Activated CD4-positive, alpha-beta T cell treated with anti-CD3 and anti-CD28 coated beads, Interleukin-2, Interleukin-4, amounts not matched to agents 100 ng/mL and 50 ng/mL, durations not matched to agents 16 hours and 8 hours (primary cell): ENCODE measurements around the gene FAM163A.
"Not testable (repeated sequence)": the region's sequence is repeated elsewhere in the genome, so short reads cannot be mapped to it uniquely, and the experiment has no call there.

Experiments used
- DNase-seq: peaks from one replicate; pipeline ENCODE4 v3.0.0-alpha.2; 2020; ENCODE audit warnings: low spot score

FAM163A gene

DNA sequence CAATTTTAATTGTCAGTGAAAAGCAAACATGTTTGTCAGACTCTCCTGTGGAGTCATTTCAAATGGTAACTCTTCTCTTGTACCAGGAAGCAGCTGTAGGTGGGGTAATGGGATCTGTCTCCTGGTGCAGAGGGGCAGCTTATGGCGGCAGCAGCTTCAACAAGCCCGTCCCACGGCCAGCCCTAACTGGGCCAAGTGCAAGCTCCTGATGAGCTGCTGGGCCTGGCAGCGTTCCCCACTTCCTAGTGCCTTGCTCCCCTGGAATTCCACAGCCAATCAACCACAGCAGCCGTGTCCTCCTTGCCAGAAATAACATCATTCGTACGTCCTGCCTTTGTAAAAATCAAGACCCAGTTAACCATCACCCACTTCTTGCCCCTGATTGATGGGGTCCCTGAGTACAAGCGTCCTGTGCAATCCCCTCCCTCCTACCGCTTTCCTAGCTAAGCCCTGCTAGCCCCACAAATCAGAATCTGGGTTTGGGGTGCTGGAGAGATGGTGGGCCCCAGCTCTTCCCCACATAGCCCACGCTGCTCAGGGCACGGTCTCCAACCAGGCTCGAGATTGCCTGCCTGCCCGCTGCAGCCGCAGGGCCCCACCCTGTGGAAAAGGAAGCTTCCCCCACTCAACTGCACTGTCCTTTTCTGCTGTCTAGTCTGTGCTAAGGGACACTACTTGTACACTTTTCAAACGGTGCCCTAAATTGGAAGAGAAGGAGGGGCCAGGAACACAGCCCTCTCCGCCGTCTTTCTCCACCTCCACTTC lies 73.3 kb downstream of the FAM163A start:
- DNase-seq, result no peak

DNA sequence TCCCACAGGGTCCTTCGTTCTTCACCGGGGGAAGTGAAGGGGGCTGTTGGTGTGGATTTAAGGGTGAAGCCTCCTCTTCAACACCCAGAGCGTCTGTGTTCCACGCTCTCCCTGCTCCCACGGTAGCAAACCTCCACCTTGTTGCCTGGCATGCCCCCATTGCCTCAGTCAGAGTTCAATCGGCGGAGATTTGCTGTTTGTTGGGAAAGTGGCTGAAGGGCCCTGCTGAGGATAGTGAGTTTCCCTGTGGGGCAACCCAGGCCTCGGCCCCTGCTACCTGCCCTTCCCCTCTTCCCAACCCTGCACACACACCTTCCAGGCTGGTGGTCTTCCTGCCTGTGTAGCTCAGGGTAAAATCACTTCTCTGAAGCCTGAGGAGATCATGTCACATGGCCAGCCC lies 74.0 kb downstream of the FAM163A start:
- no peak for DNase-seq

- no peak for DNase-seq
These were observed 74.7 kb downstream of the FAM163A start for GRCh38 chr1:179817789-179818188.

GRCh38 chr1:179818260-179818659 lies 75.2 kb downstream of the FAM163A start:
- no peak for DNase-seq

DNA sequence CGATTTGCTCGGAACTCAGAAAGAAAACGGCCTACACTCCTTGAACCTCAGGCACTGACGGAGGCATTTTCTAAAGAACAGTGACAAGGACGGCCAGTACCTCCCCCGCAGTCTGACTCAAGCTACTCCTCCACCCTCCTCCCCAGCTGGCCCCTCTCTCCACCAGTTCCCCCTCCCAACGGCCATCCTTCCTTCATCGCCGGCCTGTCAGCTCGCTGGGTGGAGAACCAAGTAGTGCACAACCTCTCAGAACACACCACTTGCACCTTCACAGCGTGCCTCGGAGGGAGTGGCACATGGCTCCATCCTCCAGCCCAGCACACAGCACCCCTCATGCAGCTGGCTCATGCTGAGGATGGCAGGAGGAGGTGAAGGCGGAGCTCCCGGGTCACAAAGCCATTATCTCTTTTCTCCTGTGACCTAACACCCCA lies 75.7 kb downstream of the FAM163A start:
- DNase-seq, result no peak

- DNase-seq, result no peak
These were observed 77.3 kb downstream of the FAM163A start for GRCh38 chr1:179820226-179820970.

GRCh38 chr1:179821524-179821923 lies 78.4 kb downstream of the FAM163A start:
- no peak for DNase-seq

DNA sequence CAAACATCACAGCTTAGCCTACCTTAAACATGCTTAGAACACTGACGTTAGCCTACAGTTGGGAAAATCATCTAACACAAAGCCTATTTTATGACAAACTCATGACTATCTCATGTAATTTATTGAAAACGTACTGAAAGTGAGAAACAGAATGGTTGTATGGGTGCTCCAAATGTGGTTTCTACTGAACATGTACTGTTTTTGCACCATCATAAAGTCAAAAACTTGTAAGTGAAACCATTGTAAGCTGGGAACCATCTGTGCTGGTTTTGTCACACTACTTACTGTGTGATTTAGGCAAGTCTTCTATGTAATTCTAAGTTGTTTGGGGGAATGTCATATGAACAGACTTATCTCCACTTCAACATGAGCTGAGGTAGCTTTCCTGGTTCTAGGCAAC lies 79.0 kb downstream of the FAM163A start:
- no peak for DNase-seq

DNA sequence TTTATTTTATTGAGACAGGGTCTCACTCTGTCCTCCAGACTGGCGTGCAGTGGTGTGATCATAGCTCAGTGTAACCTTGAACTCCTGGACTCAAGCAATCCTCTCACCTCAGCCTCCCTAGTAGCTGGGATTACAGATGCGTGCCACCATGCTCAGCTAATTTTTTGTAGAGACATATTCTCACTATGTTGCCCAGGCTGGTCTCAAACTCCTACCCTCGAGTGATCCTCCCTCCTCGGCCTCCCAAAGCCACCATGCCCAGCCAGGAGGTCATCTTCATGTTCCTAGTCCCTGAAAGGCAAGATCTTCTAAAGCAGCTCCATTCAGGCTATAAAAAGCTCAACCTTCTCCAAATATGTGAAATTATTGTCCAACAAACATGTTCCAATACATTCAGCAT lies 80.6 kb downstream of the FAM163A start:
- DNase-seq, result no peak

DNA sequence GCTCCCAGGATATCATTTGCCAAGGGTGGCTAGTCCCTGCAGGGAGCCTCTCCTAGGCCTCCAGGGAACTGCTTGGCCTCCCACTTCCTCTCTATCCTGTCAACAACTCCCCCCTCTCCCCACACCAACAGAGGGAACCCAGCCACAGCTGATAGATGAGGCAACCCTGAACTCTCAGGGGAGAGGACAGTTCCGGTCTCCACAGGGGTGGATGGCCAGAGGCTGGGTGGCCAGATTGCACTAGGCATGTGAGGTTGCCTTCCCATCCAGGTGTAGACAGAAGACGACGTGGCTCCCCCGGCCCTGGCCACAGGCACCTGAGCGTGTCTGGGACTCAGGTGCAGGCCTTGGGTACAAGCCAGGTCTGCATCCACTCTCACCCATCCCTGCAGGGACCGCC lies 81.2 kb downstream of the FAM163A start:
- DNase-seq, result no peak

DNA sequence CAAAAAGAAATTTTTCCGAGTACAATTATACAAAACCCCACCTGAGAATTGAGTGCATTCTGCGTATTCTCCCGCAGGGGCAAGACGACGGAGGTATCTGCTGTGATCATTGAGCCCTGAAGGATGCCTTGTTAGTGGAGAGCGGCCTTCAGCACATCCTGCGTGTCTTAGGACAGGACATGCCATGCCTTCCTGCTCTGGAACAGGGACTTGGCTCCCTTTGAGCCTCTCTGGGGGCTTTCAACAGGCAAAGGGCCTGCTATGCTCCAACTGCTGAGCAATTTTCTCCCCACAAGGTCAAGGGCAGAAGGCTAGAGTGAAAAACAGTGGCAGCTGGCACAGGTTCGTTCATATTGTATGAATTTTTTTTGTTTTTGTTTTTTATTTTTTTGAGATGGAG lies 82.1 kb downstream of the FAM163A start:
- DNase-seq, result no peak

- DNase-seq, result no peak
These were observed 82.8 kb downstream of the FAM163A start for GRCh38 chr1:179825798-179826460.

GRCh38 chr1:179826626-179827280 lies 83.7 kb downstream of the FAM163A start:
- DNase-seq, result no peak

DNA sequence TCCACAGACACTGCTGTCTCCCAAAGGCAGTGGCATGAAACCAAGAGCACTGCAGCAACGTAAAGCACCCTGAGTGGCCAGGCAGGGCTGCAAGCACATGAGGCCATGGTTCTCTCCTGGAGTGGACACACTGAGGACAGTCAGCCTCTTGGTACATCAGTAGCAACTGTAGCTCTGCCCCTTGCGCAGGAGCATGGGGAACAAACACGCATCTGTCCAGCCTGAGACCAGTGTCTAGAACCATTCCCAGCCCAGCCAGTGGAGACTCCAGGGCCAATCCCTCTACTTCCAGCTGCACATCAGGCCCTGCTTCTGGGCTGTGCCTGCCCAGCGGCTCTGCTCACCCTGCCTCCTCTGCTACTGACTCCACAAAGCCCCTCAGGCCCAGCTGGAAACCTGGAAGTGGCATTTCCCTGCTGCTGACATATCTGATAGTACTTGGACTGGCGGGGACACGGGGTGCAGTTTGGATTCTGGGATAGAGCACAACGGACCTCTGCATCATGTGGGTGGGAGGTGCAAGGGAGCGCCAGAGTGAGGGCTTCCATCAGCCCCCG lies 85.5 kb downstream of the FAM163A start:
- no peak for DNase-seq

DNA sequence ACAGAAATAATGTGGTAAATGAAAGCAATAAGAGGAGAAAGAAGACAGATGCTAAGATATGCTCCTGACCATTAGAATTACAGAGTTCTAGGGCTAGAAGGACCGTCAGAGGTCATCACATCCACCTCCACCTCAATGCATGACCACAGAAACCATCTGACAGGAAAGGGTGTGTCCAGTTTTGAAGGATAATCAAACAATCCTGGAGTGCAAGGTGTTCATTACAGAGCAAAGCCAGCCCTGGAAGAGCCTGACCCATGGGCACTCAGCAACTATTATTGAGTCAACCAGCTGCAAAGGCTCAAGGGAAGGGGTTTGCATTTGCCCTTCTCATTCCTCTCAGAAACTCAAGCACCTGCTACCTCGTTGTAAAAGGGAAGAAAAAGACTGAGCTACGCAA lies 88.1 kb downstream of the FAM163A start:
- no peak for DNase-seq

GRCh38 chr1:179831852-179832699 lies 89.0 kb downstream of the FAM163A start:
- DNase-seq, result no peak

GRCh38 chr1:179836686-179837445 lies 93.8 kb downstream of the FAM163A start:
- not testable (repeated sequence) for DNase-seq

DNA sequence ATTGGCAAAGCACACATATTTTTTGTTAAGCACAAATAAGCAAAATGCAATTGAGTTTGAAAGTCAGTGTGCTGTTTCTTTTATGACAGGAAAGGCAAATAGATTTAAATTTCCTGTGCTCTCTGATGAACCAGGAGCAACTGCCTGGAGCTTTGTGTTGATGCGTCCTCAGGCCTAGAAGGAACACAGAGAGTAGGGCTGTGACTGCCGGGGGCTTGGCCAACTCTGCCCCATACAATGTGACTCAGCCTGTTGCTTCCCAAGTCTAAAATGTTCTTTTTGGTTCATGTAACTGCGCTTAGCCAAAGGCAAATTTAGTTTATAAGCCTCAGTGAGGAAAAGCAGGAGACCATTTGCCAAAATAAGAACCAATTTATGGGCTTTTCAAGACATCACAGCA lies 97.0 kb downstream of the FAM163A start:
- no peak for DNase-seq

- DNase-seq, result no peak
These were observed 105.1 kb downstream of the FAM163A start for GRCh38 chr1:179848233-179848632.

DNA sequence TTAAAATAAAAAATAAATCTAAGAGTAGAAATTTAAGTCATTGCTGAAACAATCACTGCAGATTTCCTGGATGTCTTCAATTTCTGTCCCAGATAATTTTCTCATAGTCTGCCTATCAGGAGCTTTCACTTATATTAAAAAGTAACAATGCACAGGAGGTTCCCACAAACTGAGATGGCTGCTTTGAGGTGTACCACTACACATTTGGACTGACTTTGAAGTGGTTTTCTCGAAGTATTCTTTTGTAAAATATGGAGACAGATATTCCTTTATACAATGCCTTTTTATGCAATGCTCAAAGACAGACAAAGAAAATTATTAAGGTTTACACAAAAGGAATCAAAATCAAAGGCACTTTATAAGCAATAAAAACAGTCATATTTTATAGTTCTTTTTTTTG lies 110.0 kb downstream of the FAM163A start:
- no peak for DNase-seq
